ENCODE results near the gene BTBD10. TPM values are rescaled to one million over a fixed set of nuclear protein-coding genes. Genes with fewer than 3 reads are reported as not detected.

The BTBD10 gene
- total and polyA plus RNA-seq, 12 donors, result 9.3 to 39.8 (median 21.9) TPM

GRCh38 chr11:13339195-13340153 is 123.5 kb downstream of the BTBD10 start:
- Histone ChIP-seq H3K9me3 (replicated peaks in 1 of 3) (no peaks in the 10 kb centered on the region), H3K36me3 (replicated peaks in 1 of 2) (no peaks in the 10 kb centered on the region), H3K4me3 (no peak overlapping the region), H3K4me1 (replicated peaks in 1 of 2) (peaks cover 15 to 34% of the 10 kb centered on the region in 2 donors), H3K27me3 (no peaks in the 10 kb centered on the region), H3K27ac (peak overlapping the region in 3 of 5 donors; percentile 81 to 89 (median 87))
- WGBS, 4 donors, result 49 to 62% (median 54%) methylated on average over 11 of the region's 11 CpGs
- intact Hi-C loops (cut with DNase I), result loop anchor here (5.0 kb wide), 1 partner anchor 127 kb away; no protein-coding TSS in a partner anchor
- no peak for TF ChIP-seq POLR2A (IDR thresholded peaks at IDR 0.05)
- TF ChIP-seq, protein P1, sequence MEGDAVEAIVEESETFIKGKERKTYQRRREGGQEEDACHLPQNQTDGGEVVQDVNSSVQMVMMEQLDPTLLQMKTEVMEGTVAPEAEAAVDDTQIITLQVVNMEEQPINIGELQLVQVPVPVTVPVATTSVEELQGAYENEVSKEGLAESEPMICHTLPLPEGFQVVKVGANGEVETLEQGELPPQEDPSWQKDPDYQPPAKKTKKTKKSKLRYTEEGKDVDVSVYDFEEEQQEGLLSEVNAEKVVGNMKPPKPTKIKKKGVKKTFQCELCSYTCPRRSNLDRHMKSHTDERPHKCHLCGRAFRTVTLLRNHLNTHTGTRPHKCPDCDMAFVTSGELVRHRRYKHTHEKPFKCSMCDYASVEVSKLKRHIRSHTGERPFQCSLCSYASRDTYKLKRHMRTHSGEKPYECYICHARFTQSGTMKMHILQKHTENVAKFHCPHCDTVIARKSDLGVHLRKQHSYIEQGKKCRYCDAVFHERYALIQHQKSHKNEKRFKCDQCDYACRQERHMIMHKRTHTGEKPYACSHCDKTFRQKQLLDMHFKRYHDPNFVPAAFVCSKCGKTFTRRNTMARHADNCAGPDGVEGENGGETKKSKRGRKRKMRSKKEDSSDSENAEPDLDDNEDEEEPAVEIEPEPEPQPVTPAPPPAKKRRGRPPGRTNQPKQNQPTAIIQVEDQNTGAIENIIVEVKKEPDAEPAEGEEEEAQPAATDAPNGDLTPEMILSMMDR (IDR thresholded peaks at IDR 0.05), result no peak
- DNase-seq, result peak in 5 of 7 donors; percentile 39 to 52 (median 48)

- peaks cover 15 to 40% of the 10 kb centered on the region in 2 donors for H3K4me1 ChIP-seq (replicated peaks in 1 of 2)
These were observed 124.5 kb downstream of the BTBD10 start for GRCh38 chr11:13338427-13339069.

DNA sequence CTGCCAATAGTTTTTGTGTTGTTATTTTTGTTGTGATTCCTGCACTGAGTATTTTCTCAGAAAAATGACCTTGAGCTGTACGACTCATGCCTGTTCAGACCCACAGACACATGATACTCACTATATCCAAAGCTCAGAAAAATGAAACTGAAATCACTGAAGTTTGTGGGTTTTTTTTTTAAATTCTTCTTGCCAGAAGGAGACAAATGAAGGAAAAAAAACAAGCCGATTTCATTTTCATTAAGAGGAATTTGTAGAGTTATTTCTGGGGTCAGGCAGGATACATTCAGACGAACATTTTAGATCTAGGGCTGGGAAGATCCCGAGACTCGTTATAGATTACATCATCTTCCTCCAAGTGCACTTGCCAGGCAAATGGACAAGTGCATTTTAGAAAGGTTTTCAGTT is 125.0 kb downstream of the BTBD10 start:
- H3K9me3 ChIP-seq (replicated peaks in 1 of 3), result no peaks in the 10 kb centered on the region
- no peaks in the 10 kb centered on the region for H3K36me3 ChIP-seq (replicated peaks in 1 of 2)
- peak in 1 of 7 donors; percentile 37 for DNase-seq
- peak overlapping the region; percentile 48 to 89 (median 81) for H3K27ac ChIP-seq
- intact Hi-C loops (cut with DNase I), result no loop called here
- peak overlapping the region in 2 of 4 donors; percentile 17 to 21 for H3K4me3 ChIP-seq
- 1 to 3% (median 2%) methylated on average over 5 of the region's 5 CpGs for whole genome bisulfite sequencing, 4 donors
- H3K4me1 ChIP-seq (replicated peaks in 1 of 2), result peaks cover 19 to 45% of the 10 kb centered on the region in 2 donors
- TF ChIP-seq, protein P1 (IDR thresholded peaks at IDR 0.05), result no peak
- no peak for TF ChIP-seq POLR2A (IDR thresholded peaks at IDR 0.05)
- no peaks in the 10 kb centered on the region for H3K27me3 ChIP-seq

More at GRCh38 chr11:13338427-13339069, 124.5 kb downstream of the BTBD10 start:
- Histone ChIP-seq H3K27me3 (no peaks in the 10 kb centered on the region), H3K9me3 (replicated peaks in 1 of 3) (no peaks in the 10 kb centered on the region), H3K27ac (peak overlapping the region; percentile 48 to 89 (median 81)), H3K36me3 (replicated peaks in 1 of 2) (no peaks in the 10 kb centered on the region), H3K4me3 (peak overlapping the region in 2 of 4 donors; percentile 17 to 21)
- TF ChIP-seq POLR2A (IDR thresholded peaks at IDR 0.05), result no peak
- TF ChIP-seq, protein P1 (IDR thresholded peaks at IDR 0.05), result no peak
- WGBS, 4 donors, result 5 to 53% (median 51%) methylated on average over 2 to 9 of the region's 9 CpGs
- DNase-seq, result peak in 6 of 7 donors; percentile 42 to 69 (median 56)
- intact Hi-C loops (cut with DNase I), result no loop called here

Other genes with a start within 250 kb of the BTBD10 start
- 10 to 100 TPM; 17.2 to 80.3 (median 36.3) TPM for gene BMAL1, start 185.4 kb downstream of the BTBD10 start, total RNA-seq
- gene BMAL1, start 185.4 kb downstream of the BTBD10 start, polyA plus RNA-seq, result 10 to 100 TPM; 13.9 to 66.5 (median 27.8) TPM
- gene PTH, start 32.8 kb upstream of the BTBD10 start, total RNA-seq, result not detected
- gene PTH, start 32.8 kb upstream of the BTBD10 start, polyA plus RNA-seq, result not detected
- 10 to 100 TPM; 13.7 to 44.2 (median 38.0) TPM for gene FAR1, start 205.4 kb upstream of the BTBD10 start, total RNA-seq
- 10 to 100 TPM; 14.3 to 51.0 (median 23.4) TPM for gene FAR1, start 205.4 kb upstream of the BTBD10 start, polyA plus RNA-seq

Data from adrenal gland (tissue), 12 donors.